Upper lobe of right lung (tissue), 1 donor: ENCODE data around the gene EIF4G3. TPM values are rescaled to one million over a fixed set of nuclear protein-coding genes. Genes with fewer than 3 reads are reported as not detected.
"Not testable (repeated sequence)": the region's sequence is repeated elsewhere in the genome, so short reads cannot be mapped to it uniquely, and the experiment has no call there.

ENCODE experiments used
- ATAC-seq: fragments of 200-7000 bp; cut with Tn5 transposase; one replicate; pipeline ENCODE4 v1.9.1; 2020; ENCODE audit warnings: mild to moderate bottlenecking, moderate library complexity
- DNase-seq: peaks from one replicate; pipeline ENCODE4 v3.0.0-alpha.2; 2020
- H3K27ac ChIP-seq: fragments of 200-600 bp; one replicate; pipeline ENCODE4 v1.8.0; 2022
- H3K27me3 ChIP-seq: fragments of 200-600 bp; one replicate; pipeline ENCODE4 v1.8.0; 2022; ENCODE audit warnings: mild to moderate bottlenecking
- H3K36me3 ChIP-seq: fragments of 200-600 bp; one replicate; pipeline ENCODE4 v1.8.0; 2022
- H3K4me1 ChIP-seq: fragments of 200-600 bp; one replicate; pipeline ENCODE4 v1.8.0; 2022
- H3K4me3 ChIP-seq: fragments of 200-600 bp; one replicate; pipeline ENCODE4 v1.8.0; 2022; ENCODE audit warnings: mild to moderate bottlenecking
- H3K9me3 ChIP-seq: fragments of 200-600 bp; one replicate; pipeline ENCODE4 v1.8.0; 2022
- CTCF ChIP-seq: fragments of 200-600 bp; IDR thresholded peaks from one replicate; pipeline ENCODE4 v1.8.0; 2022; ENCODE audit warnings: antibody characterized with exemption
- intact Hi-C: fragments of 100-400 bp; cut with DNase I; formaldehyde crosslinking; loops from one replicate; pipeline ENCODE4 v1.11.0; 2022
- total RNA-seq: library from RNA; stranded (reverse); fragmentation: NEBNext Ultra II Directional; extraction: Animal tissue kit (Norgen Biotek cat#: 25700); gene quantifications from one replicate; pipeline ENCODE4 v1.2.1, GENCODE V29; 2021
- donor health status: DM: no; HTN: yes; CAD: no; lungs with severe emphysema.

The EIF4G3 gene
- total RNA-seq, 1 donor from 2014 or later, result 44.5 TPM

DNA sequence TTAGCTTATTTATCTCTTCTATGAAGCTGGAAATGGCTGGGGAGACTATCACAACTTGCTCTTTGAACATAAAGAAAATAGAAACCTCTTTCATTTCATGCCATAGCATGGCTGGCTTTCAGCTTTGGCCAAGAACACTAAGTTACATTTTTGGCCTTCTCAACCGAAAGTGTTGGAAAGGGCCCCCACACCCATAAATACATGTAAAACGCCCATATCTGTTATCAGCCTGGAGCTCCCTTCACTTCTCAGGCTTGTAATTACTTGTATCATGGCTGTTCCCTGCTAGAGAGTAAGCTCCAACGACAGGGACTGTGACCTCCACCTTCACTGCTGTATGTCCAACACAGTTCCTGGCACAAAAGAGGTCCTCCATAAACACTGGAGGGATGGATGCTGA, 12.7 kb upstream of the EIF4G3 start:
- Histone ChIP-seq H3K27me3 (no peaks in the 10 kb centered on the region), H3K9me3 (no peaks in the 10 kb centered on the region), H3K4me1 (peaks cover 6% of the 10 kb centered on the region), H3K27ac (no peak overlapping the region), H3K36me3 (no peaks in the 10 kb centered on the region), H3K4me3 (no peak overlapping the region)
- ATAC-seq (no peak), DNase-seq (no peak)
- no peak for TF ChIP-seq CTCF
- intact Hi-C loops, result no loop called here

GRCh38 chr1:21188235-21188634, 11.5 kb upstream of the EIF4G3 start:
- peaks cover 6% of the 10 kb centered on the region for H3K4me1 ChIP-seq
- intact Hi-C loops, result no loop called here
- ATAC-seq (no peak), DNase-seq (peak; percentile 37)
- no peak overlapping the region for H3K27ac ChIP-seq
- no peaks in the 10 kb centered on the region for H3K9me3 ChIP-seq
- no peak overlapping the region for H3K4me3 ChIP-seq
- H3K27me3 ChIP-seq, result no peaks in the 10 kb centered on the region
- no peak for TF ChIP-seq CTCF
- H3K36me3 ChIP-seq, result no peaks in the 10 kb centered on the region

GRCh38 chr1:21185221-21185731, 8.6 kb upstream of the EIF4G3 start:
- no peaks in the 10 kb centered on the region for H3K27me3 ChIP-seq
- no peaks in the 10 kb centered on the region for H3K9me3 ChIP-seq
- DNase-seq (peak; percentile 7), ATAC-seq (no peak)
- no peak overlapping the region for H3K4me3 ChIP-seq
- no peak overlapping the region for H3K27ac ChIP-seq
- no peaks in the 10 kb centered on the region for H3K36me3 ChIP-seq
- TF ChIP-seq CTCF, result no peak
- peaks cover 3% of the 10 kb centered on the region for H3K4me1 ChIP-seq
- intact Hi-C loops, result no loop called here

DNA sequence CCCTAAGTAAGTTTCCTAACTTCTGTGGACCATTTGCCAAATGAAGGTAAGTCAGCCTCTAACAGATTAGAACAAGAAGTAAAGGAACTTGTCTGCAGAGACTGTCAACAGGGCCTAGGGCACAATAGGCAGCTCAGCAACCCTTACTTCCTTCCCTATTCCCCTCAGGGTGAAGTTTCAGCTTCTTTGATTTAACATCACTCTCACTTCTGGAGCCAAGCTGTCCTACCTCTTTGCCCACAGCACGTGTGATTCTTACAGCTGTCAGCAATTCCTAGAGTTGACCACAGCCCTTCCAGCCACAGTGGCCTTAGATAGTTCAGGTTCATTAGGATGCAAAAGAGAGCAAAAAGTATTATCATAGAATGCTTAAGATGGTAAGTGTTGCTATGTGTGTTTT, 7.6 kb upstream of the EIF4G3 start:
- DNase-seq (no peak), ATAC-seq (peak; percentile 66)
- H3K4me3 ChIP-seq, result no peak overlapping the region
- H3K27ac ChIP-seq, result no peak overlapping the region
- H3K4me1 ChIP-seq, result no peaks in the 10 kb centered on the region
- no peak for TF ChIP-seq CTCF
- H3K36me3 ChIP-seq, result no peaks in the 10 kb centered on the region
- no peaks in the 10 kb centered on the region for H3K27me3 ChIP-seq
- H3K9me3 ChIP-seq, result no peaks in the 10 kb centered on the region
- intact Hi-C loops, result no loop called here

- H3K9me3 ChIP-seq, result no peaks in the 10 kb centered on the region
- H3K4me1 ChIP-seq, result peaks cover 2% of the 10 kb centered on the region
- no peak overlapping the region for H3K4me3 ChIP-seq
- no peak for ATAC-seq
- no peaks in the 10 kb centered on the region for H3K27me3 ChIP-seq
- H3K27ac ChIP-seq, result no peak overlapping the region
- peak; percentile 40 for DNase-seq
- intact Hi-C loops, result no loop called here
- no peaks in the 10 kb centered on the region for H3K36me3 ChIP-seq
- no peak for TF ChIP-seq CTCF
Observed at GRCh38 chr1:21182181-21182731, 5.6 kb upstream of the EIF4G3 start.

DNA sequence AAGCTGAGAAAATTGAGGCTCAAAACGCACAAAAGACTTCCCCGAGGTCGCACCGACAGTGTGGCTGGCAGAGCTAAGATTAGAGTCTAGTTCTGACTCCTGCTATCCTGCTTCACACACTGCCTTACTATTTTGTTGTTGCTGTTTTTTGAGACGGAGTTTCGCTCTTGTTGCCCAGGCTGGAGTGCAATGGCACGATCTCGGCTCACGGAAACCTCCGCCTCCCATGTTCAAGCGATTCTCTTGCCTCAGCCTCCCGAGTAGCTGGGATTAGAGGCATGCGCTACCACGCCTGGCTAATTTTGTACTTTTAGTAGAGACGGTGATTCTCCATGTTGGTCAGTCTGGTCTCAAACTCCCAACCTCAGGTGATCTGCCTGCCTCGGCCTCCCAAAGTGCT, 1.6 kb upstream of the EIF4G3 start:
- H3K9me3 ChIP-seq, H3K27me3 ChIP-seq, H3K36me3 ChIP-seq, H3K4me1 ChIP-seq, ATAC-seq, H3K27ac ChIP-seq, intact Hi-C loops, H3K4me3 ChIP-seq: not testable (repeated sequence)
- peak; percentile 20 for DNase-seq
